Measurements from ENCODE around the gene PARD6A.

GRCh38 chr16:67655363-67655762 is 5.4 kb upstream of the PARD6A start:
- TF ChIP-seq, protein P1, sequence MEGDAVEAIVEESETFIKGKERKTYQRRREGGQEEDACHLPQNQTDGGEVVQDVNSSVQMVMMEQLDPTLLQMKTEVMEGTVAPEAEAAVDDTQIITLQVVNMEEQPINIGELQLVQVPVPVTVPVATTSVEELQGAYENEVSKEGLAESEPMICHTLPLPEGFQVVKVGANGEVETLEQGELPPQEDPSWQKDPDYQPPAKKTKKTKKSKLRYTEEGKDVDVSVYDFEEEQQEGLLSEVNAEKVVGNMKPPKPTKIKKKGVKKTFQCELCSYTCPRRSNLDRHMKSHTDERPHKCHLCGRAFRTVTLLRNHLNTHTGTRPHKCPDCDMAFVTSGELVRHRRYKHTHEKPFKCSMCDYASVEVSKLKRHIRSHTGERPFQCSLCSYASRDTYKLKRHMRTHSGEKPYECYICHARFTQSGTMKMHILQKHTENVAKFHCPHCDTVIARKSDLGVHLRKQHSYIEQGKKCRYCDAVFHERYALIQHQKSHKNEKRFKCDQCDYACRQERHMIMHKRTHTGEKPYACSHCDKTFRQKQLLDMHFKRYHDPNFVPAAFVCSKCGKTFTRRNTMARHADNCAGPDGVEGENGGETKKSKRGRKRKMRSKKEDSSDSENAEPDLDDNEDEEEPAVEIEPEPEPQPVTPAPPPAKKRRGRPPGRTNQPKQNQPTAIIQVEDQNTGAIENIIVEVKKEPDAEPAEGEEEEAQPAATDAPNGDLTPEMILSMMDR (IDR thresholded peaks at IDR 0.05), result no peak
- TF ChIP-seq POLR2A (IDR thresholded peaks at IDR 0.05), result no peak

All from body of pancreas (tissue), 4 donors.